Measurements from ENCODE around the gene TET3. TPM values are rescaled to one million over a fixed set of nuclear protein-coding genes. Genes with fewer than 3 reads are reported as not detected.

The TET3 gene
- total and polyA plus RNA-seq, 2 of the 8 experiments (the other 6 are each of a cell fraction or from before 2014, with no cell fraction given): 4.5 to 21.1 TPM

GRCh38 chr2:73968357-73968937, 16.3 kb upstream of the TET3 start:
- Histone ChIP-seq H4K91ac (replicated peaks; ENCODE audit: insufficient read length, low read length) (no peak overlapping the region), H3K4ac (replicated peaks; ENCODE audit: insufficient read length, low read depth, low read length) (no peak overlapping the region), H3K4me2 (ENCODE audit: insufficient read depth in 1 of 2, low read depth in 2 of 2, low read length in 2 of 2) (no peak overlapping the region), H3K4me3 (ENCODE audit: extremely low read depth in 1 of 4, insufficient read depth in 2 of 4, low read depth in 3 of 4, low read length in 4 of 4) (no peak overlapping the region), H3K56ac (replicated peaks; ENCODE audit: insufficient read length, low read depth, low read length) (no peak overlapping the region), H2AFZ (ENCODE audit: low read length) (no peak overlapping the region), H4K8ac (ENCODE audit: extremely low read depth, insufficient read depth, low read length) (no peak overlapping the region), H3K23ac (ENCODE audit: insufficient read length) (no peak overlapping the region), H3K9ac (replicated peaks in 1 of 4; ENCODE audit: extremely low read depth in 1 of 4, low read depth in 3 of 4, low read length in 3 of 4) (no peak overlapping the region), H3K79me2 (ENCODE audit: control insufficient read depth in 1 of 2, insufficient read depth in 2 of 2, low read length in 2 of 2) (no peaks in the 10 kb centered on the region), H2BK12ac (ENCODE audit: low read depth, low read length) (no peak overlapping the region), H2BK15ac (ENCODE audit: low read length) (no peak overlapping the region), H2BK120ac (replicated peaks; ENCODE audit: low read depth, low read length) (no peak overlapping the region), H2AK5ac (ENCODE audit: low read depth, low read length) (no peak overlapping the region), H4K20me1 (replicated peaks in 1 of 2; ENCODE audit: control insufficient read depth in 1 of 2, insufficient read depth in 2 of 2, low read length in 2 of 2) (peaks cover 0 to 3% of the 10 kb centered on the region in 2 experiments), H3K14ac (ENCODE audit: insufficient read length) (no peak overlapping the region), H2BK5ac (ENCODE audit: low read depth, low read length) (no peak overlapping the region), H3K27me3 (replicated peaks in 1 of 4; ENCODE audit: control insufficient read depth in 3 of 4, extremely low read depth in 1 of 4, insufficient read depth in 3 of 4, low read length in 3 of 4) (no peaks in the 10 kb centered on the region; a peak in 1 of 7 replicates), H3K4me1 (replicated peaks in 1 of 4; ENCODE audit: control insufficient read depth in 3 of 4, insufficient read depth in 4 of 4, low read length in 3 of 4) (peaks cover 0 to 2% (median under 1%) of the 10 kb centered on the region in 4 experiments; a peak in 1 of 7 replicates), H3K9me3 (ENCODE audit: insufficient read depth in 2 of 2, low read depth in 1 of 2, low read length in 1 of 2) (no peaks in the 10 kb centered on the region), H4K5ac (ENCODE audit: insufficient read length, low read depth, low read length) (no peak overlapping the region), H2BK20ac (ENCODE audit: low read length) (no peak overlapping the region), H3K18ac (ENCODE audit: extremely low read depth, low read length) (no peak overlapping the region), H3K27ac (ENCODE audit: low read depth, low read length) (no peak overlapping the region), H3K36me3 (ENCODE audit: control insufficient read depth in 2 of 4, insufficient read depth in 4 of 4, low read length in 3 of 4) (no peaks in the 10 kb centered on the region), H3K79me1 (ENCODE audit: low read depth, low read length) (no peaks in the 10 kb centered on the region), H3K23me2 (ENCODE audit: low read depth, low read length) (no peaks in the 10 kb centered on the region)
- no peak for DNase-seq (ENCODE audit: low read depth in 1 of 2, low spot score in 2 of 2)
- ChIA-PET POLR2A (ENCODE audit: partially characterized antibody) (interaction anchor here (0.7 to 0.9 kb wide), 2 partner anchors 14 to 130 kb away, joined by 3 read pairs; no protein-coding TSS in a partner anchor), CTCF (ENCODE audit: partially characterized antibody) (interaction anchor here (1.0 kb wide), 1 partner anchor 98 kb away, joined by 3 read pairs; no protein-coding TSS in a partner anchor)
- 89% methylated on average over 7 of the region's 8 CpGs; no CpG with 5 or more reads in 1 of the 2 experiments for WGBS, 2 experiments (ENCODE audit: extremely low coverage in 1 of 2, insufficient coverage in 1 of 2, insufficient read length in 1 of 2, insufficient replicate concordance in 2 of 2, low coverage in 1 of 2, low lambda C conversion rate in 2 of 2, missing lambda C conversion rate in 1 of 2)
- FAIRE-seq: no peak
- TF ChIP-seq ATF3 (IDR thresholded peaks at IDR 0.05; ENCODE audit: insufficient read depth, low read depth, low read length): no peak
- TF ChIP-seq NANOG (IDR thresholded peaks at IDR 0.05; ENCODE audit: insufficient read depth, low read depth, low read length, poor library complexity, severe bottlenecking): no peak
- no peak for TF ChIP-seq KDM4A (IDR thresholded peaks at IDR 0.05; ENCODE audit: low read depth, low read length, severe bottlenecking)
- no peak for TF ChIP-seq EZH2 (IDR thresholded peaks at IDR 0.05; ENCODE audit: low read depth, low read length, severe bottlenecking)
- TF ChIP-seq CBX5 (IDR thresholded peaks at IDR 0.05; ENCODE audit: low read depth, low read length): no peak
- TF ChIP-seq E2F6 (IDR thresholded peaks at IDR 0.05): no peak
- no peak for TF ChIP-seq CTBP2 (IDR thresholded peaks at IDR 0.05; ENCODE audit: borderline replicate concordance, insufficient read depth, insufficient read length, low read length)

All from H1 (cell line).